ENCODE results near the gene MST1R.
A peak's percentile ranks its signal among the peaks of the same experiment; 100 is the strongest.

MST1R gene

GRCh38 chr3:49902511-49903345, 945 bp downstream of the MST1R start:
- no peak for DNase-seq (ENCODE audit: insufficient read length, low spot score)
- TF ChIP-seq POLR2A (IDR thresholded peaks at IDR 0.05; ENCODE audit: low read depth, low read length), result no peak
- FAIRE-seq, result no peak

- DNase-seq (ENCODE audit: insufficient read length, low spot score) (no peak), FAIRE-seq (no peak)
- TF ChIP-seq POLR2A (IDR thresholded peaks at IDR 0.05; ENCODE audit: low read depth, low read length), result no peak
Measured at GRCh38 chr3:49901366-49902339, 2.0 kb downstream of the MST1R start.

- no peak for TF ChIP-seq POLR2A (IDR thresholded peaks at IDR 0.05; ENCODE audit: low read depth, low read length)
- DNase-seq (ENCODE audit: insufficient read length, low spot score), result peak; percentile 100
- FAIRE-seq, result peak; percentile 91
Measured at GRCh38 chr3:49900491-49901153, 3.1 kb downstream of the MST1R start.

- no peak for FAIRE-seq
- no peak for DNase-seq (ENCODE audit: insufficient read length, low spot score)
- TF ChIP-seq POLR2A (IDR thresholded peaks at IDR 0.05; ENCODE audit: low read depth, low read length), result no peak
Measured at GRCh38 chr3:49899815-49900214, 3.9 kb downstream of the MST1R start.

- DNase-seq (ENCODE audit: insufficient read length, low spot score) (no peak), FAIRE-seq (no peak)
- TF ChIP-seq POLR2A (IDR thresholded peaks at IDR 0.05; ENCODE audit: low read depth, low read length), result no peak
Measured at GRCh38 chr3:49898991-49899390, 4.7 kb downstream of the MST1R start.

GRCh38 chr3:49896345-49896744, 7.3 kb downstream of the MST1R start:
- no peak for DNase-seq (ENCODE audit: insufficient read length, low spot score)
- FAIRE-seq, result no peak
- no peak for TF ChIP-seq POLR2A (IDR thresholded peaks at IDR 0.05; ENCODE audit: low read depth, low read length)

- FAIRE-seq (no peak), DNase-seq (ENCODE audit: insufficient read length, low spot score) (no peak)
- TF ChIP-seq POLR2A (IDR thresholded peaks at IDR 0.05; ENCODE audit: low read depth, low read length), result no peak
Measured at GRCh38 chr3:49895791-49896190, 7.9 kb downstream of the MST1R start.

GRCh38 chr3:49889296-49889695, 14.4 kb downstream of the MST1R start:
- DNase-seq (ENCODE audit: insufficient read length, low spot score), result no peak
- TF ChIP-seq POLR2A (IDR thresholded peaks at IDR 0.05; ENCODE audit: low read depth, low read length), result no peak
- no peak for FAIRE-seq

- no peak for TF ChIP-seq POLR2A (IDR thresholded peaks at IDR 0.05; ENCODE audit: low read depth, low read length)
- no peak for FAIRE-seq
- no peak for DNase-seq (ENCODE audit: insufficient read length, low spot score)
Measured at GRCh38 chr3:49886922-49887265, 16.8 kb downstream of the MST1R start.

- TF ChIP-seq POLR2A (IDR thresholded peaks at IDR 0.05; ENCODE audit: low read depth, low read length), result no peak
- DNase-seq (ENCODE audit: insufficient read length, low spot score) (no peak), FAIRE-seq (no peak)
Measured at GRCh38 chr3:49883998-49884397, 19.7 kb downstream of the MST1R start.

GRCh38 chr3:49882166-49882565, 21.5 kb downstream of the MST1R start:
- FAIRE-seq (no peak), DNase-seq (ENCODE audit: insufficient read length, low spot score) (no peak)
- TF ChIP-seq POLR2A (IDR thresholded peaks at IDR 0.05; ENCODE audit: low read depth, low read length), result no peak

- no peak for TF ChIP-seq POLR2A (IDR thresholded peaks at IDR 0.05; ENCODE audit: low read depth, low read length)
- DNase-seq (ENCODE audit: insufficient read length, low spot score) (no peak), FAIRE-seq (no peak)
Measured at GRCh38 chr3:49880581-49881315, 22.9 kb downstream of the MST1R start.

- no peak for TF ChIP-seq POLR2A (IDR thresholded peaks at IDR 0.05; ENCODE audit: low read depth, low read length)
- no peak for FAIRE-seq
Measured at GRCh38 chr3:49879721-49880120, 24.0 kb downstream of the MST1R start.

More at GRCh38 chr3:49879721-49880120, 24.0 kb downstream of the MST1R start:
- DNase-seq (ENCODE audit: insufficient read length, low spot score), result no peak

Data from H54 (cell line).